Measurements from ENCODE around the gene CEP104. TPM values are rescaled to one million over a fixed set of nuclear protein-coding genes. Genes with fewer than 3 reads are reported as not detected.

The CEP104 gene
- total RNA-seq, 1 experiment from 2014 or later = 44.1 TPM

DNA sequence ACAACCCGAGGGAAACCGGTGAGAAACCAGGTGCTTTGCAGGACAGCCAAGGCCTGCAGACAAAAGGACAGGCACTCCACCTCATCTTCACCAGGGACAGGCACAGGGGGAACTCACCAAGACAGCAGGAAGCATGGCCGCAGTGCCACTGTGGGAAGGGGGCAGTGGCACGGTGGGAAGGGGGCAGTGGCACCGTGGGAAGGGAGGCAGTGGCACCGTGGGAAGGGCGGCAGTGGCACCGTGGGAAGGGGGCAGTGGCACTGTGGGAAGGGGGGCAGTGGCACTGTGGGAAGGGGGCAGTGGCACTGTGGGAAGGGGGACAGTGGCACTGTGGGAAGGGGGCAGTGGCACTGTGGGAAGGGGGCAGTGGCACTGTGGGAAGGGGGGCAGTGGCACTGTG lies 32.4 kb downstream of the CEP104 start:
- Histone ChIP-seq H3K9me3 (ENCODE audit: control insufficient read depth in 1 of 2, insufficient read depth in 1 of 2, low read depth in 1 of 2, low read length in 2 of 2) (no peaks in the 10 kb centered on the region), H3K4me2 (ENCODE audit: low read length) (no peak overlapping the region), H4K20me1 (ENCODE audit: insufficient read depth) (no peaks in the 10 kb centered on the region), H3K4me1 (ENCODE audit: control insufficient read depth in 1 of 2, insufficient read depth in 2 of 2, low read length in 2 of 2) (no peaks in the 10 kb centered on the region), H3K27ac (ENCODE audit: low read depth, low read length) (no peak overlapping the region), H3K4me3 (replicated peaks in 1 of 2; ENCODE audit: low read depth in 1 of 2, low read length in 2 of 2) (no peak overlapping the region), H3K27me3 (ENCODE audit: insufficient read depth, low read length) (no peaks in the 10 kb centered on the region), H2AFZ (ENCODE audit: low read depth, low read length, poor library complexity, severe bottlenecking) (no peak overlapping the region), H3K9me2 (ENCODE audit: insufficient read depth) (no peaks in the 10 kb centered on the region), H3K36me3 (ENCODE audit: control insufficient read depth in 1 of 2, insufficient read depth in 2 of 2, low read length in 2 of 2) (peaks cover 0 to 3% of the 10 kb centered on the region in 2 experiments; a peak in 2 of 4 replicates), H3K79me2 (ENCODE audit: insufficient read depth, low read length) (no peaks in the 10 kb centered on the region), H3K9ac (ENCODE audit: low read length) (no peak overlapping the region)
- intact Hi-C loops (cut with micrococcal nuclease) = no loop called here
- ATAC-seq = no peak
- BruUV-seq (replicated peaks) = no TSS peak
- TF ChIP-seq SIN3A (IDR thresholded peaks at IDR 0.05; ENCODE audit: low read depth) (no peak), POLR2A (IDR thresholded peaks at IDR 0.05; ENCODE audit: borderline replicate concordance, extremely low read depth, insufficient read depth, insufficient read length) (no peak), CBX3 (IDR thresholded peaks at IDR 0.05; ENCODE audit: low read depth) (no peak), ELF1 (IDR thresholded peaks at IDR 0.05; ENCODE audit: borderline replicate concordance, low read depth) (no peak)
- ChIA-PET CTCF (no interaction called here), POLR2A (no interaction called here), RAD21 (ENCODE audit: low non-redundant PET in 1 of 2, low total read pairs in 2 of 2, uncharacterized antibody in 2 of 2, unreplicated experiment in 2 of 2) (no interaction called here)
- no peak for DNase-seq (ENCODE audit: low read depth, low spot score)

GRCh38 chr1:3822421-3822820 lies 34.6 kb downstream of the CEP104 start:
- no peaks in the 10 kb centered on the region for H3K9me2 ChIP-seq (ENCODE audit: insufficient read depth)
- no peaks in the 10 kb centered on the region; a peak in 2 of 4 replicates for H3K36me3 ChIP-seq (ENCODE audit: control insufficient read depth in 1 of 2, insufficient read depth in 2 of 2, low read length in 2 of 2)
- no peaks in the 10 kb centered on the region for H3K79me2 ChIP-seq (ENCODE audit: insufficient read depth, low read length)
- H2AFZ ChIP-seq (ENCODE audit: low read depth, low read length, poor library complexity, severe bottlenecking) = no peak overlapping the region
- no peak overlapping the region for H3K27ac ChIP-seq (ENCODE audit: low read depth, low read length)
- POLR2A ChIA-PET = no interaction called here
- CTCF ChIA-PET = no interaction called here
- no peaks in the 10 kb centered on the region for H4K20me1 ChIP-seq (ENCODE audit: insufficient read depth)
- intact Hi-C loops (cut with micrococcal nuclease) = no loop called here
- H3K4me3 ChIP-seq (replicated peaks in 1 of 2; ENCODE audit: low read depth in 1 of 2, low read length in 2 of 2) = no peak overlapping the region
- H3K4me1 ChIP-seq (ENCODE audit: control insufficient read depth in 1 of 2, insufficient read depth in 2 of 2, low read length in 2 of 2) = no peaks in the 10 kb centered on the region
- H3K9me3 ChIP-seq (ENCODE audit: control insufficient read depth in 1 of 2, insufficient read depth in 1 of 2, low read depth in 1 of 2, low read length in 2 of 2) = no peaks in the 10 kb centered on the region
- no TSS peak for BruUV-seq (replicated peaks)
- ATAC-seq = no peak
- no peak overlapping the region for H3K9ac ChIP-seq (ENCODE audit: low read length)
- no peak overlapping the region for H3K4me2 ChIP-seq (ENCODE audit: low read length)
- RAD21 ChIA-PET (ENCODE audit: low non-redundant PET in 1 of 2, low total read pairs in 2 of 2, uncharacterized antibody in 2 of 2, unreplicated experiment in 2 of 2) = no interaction called here
- H3K27me3 ChIP-seq (ENCODE audit: insufficient read depth, low read length) = no peaks in the 10 kb centered on the region
- no peak for DNase-seq (ENCODE audit: low read depth, low spot score)
- TF ChIP-seq, protein P1, sequence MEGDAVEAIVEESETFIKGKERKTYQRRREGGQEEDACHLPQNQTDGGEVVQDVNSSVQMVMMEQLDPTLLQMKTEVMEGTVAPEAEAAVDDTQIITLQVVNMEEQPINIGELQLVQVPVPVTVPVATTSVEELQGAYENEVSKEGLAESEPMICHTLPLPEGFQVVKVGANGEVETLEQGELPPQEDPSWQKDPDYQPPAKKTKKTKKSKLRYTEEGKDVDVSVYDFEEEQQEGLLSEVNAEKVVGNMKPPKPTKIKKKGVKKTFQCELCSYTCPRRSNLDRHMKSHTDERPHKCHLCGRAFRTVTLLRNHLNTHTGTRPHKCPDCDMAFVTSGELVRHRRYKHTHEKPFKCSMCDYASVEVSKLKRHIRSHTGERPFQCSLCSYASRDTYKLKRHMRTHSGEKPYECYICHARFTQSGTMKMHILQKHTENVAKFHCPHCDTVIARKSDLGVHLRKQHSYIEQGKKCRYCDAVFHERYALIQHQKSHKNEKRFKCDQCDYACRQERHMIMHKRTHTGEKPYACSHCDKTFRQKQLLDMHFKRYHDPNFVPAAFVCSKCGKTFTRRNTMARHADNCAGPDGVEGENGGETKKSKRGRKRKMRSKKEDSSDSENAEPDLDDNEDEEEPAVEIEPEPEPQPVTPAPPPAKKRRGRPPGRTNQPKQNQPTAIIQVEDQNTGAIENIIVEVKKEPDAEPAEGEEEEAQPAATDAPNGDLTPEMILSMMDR (IDR thresholded peaks at IDR 0.05 in 2 of 3, conservative IDR thresholded peaks at IDR 0.05 in 1 of 3; ENCODE audit: borderline replicate concordance in 1 of 3, insufficient read depth in 1 of 3, low read depth in 2 of 3, low read length in 2 of 3) = no peak
- TF ChIP-seq TCF7L2 (IDR thresholded peaks at IDR 0.05; ENCODE audit: borderline replicate concordance, extremely low read depth, insufficient read depth, insufficient read length) (no peak), ELF1 (IDR thresholded peaks at IDR 0.05; ENCODE audit: borderline replicate concordance, low read depth) (no peak), CBX3 (IDR thresholded peaks at IDR 0.05; ENCODE audit: low read depth) (no peak), EGR1 (IDR thresholded peaks at IDR 0.05; ENCODE audit: low read depth) (no peak), CEBPB (IDR thresholded peaks at IDR 0.05; ENCODE audit: low read depth) (no peak), FOSL1 (IDR thresholded peaks at IDR 0.05; ENCODE audit: low read depth) (no peak), RAD21 (IDR thresholded peaks at IDR 0.05; ENCODE audit: low read depth) (no peak), ZFX (IDR thresholded peaks at IDR 0.05) (no peak), ZNF274 (IDR thresholded peaks at IDR 0.05; ENCODE audit: low read depth, low read length) (no peak), POLR2A (IDR thresholded peaks at IDR 0.05; ENCODE audit: borderline replicate concordance, extremely low read depth, insufficient read depth, insufficient read length) (no peak), SP1 (IDR thresholded peaks at IDR 0.05; ENCODE audit: low read depth) (no peak), EZH2phosphoT487 (IDR thresholded peaks at IDR 0.05; ENCODE audit: borderline replicate concordance) (no peak), SIN3A (IDR thresholded peaks at IDR 0.05; ENCODE audit: low read depth) (no peak)
- TF ChIP-seq, protein P2, sequence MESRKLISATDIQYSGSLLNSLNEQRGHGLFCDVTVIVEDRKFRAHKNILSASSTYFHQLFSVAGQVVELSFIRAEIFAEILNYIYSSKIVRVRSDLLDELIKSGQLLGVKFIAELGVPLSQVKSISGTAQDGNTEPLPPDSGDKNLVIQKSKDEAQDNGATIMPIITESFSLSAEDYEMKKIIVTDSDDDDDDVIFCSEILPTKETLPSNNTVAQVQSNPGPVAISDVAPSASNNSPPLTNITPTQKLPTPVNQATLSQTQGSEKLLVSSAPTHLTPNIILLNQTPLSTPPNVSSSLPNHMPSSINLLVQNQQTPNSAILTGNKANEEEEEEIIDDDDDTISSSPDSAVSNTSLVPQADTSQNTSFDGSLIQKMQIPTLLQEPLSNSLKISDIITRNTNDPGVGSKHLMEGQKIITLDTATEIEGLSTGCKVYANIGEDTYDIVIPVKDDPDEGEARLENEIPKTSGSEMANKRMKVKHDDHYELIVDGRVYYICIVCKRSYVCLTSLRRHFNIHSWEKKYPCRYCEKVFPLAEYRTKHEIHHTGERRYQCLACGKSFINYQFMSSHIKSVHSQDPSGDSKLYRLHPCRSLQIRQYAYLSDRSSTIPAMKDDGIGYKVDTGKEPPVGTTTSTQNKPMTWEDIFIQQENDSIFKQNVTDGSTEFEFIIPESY (IDR thresholded peaks at IDR 0.05; ENCODE audit: extremely low read depth, insufficient replicate concordance, low read length) = no peak

All from HCT116 (cell line).